ENCODE measurements around the gene CLPTM1.
A peak's percentile ranks its signal among the peaks of the same experiment; 100 is the strongest.
"Not testable (repeated sequence)": the region's sequence is repeated elsewhere in the genome, so short reads cannot be mapped to it uniquely, and the experiment has no call there.

The CLPTM1 gene

GRCh38 chr19:44954649-44955504 lies at the start of gene CLPTM1:
Gene CLPTM1, plus strand, starts transcription at chr19:44955380. Its CDS starts 16 bp downstream, at chr19:44955396.
- peak; percentile 97 for DNase-seq

- DNase-seq = no peak
Measured at GRCh38 chr19:44905437-44906160, 49.6 kb upstream of the CLPTM1 start, which contains the start of gene APOE. Gene APOE, plus strand, starts transcription at chr19:44905796. Its CDS starts 829 bp downstream, at chr19:44906625.

- no peak for DNase-seq
Measured at GRCh38 chr19:44907613-44908012, 47.6 kb upstream of the CLPTM1 start.

- no peak for DNase-seq
Measured at GRCh38 chr19:44908074-44908835, 46.9 kb upstream of the CLPTM1 start.

- no peak for DNase-seq
Measured at GRCh38 chr19:44908836-44909261, 46.3 kb upstream of the CLPTM1 start.

- no peak for DNase-seq
Measured at GRCh38 chr19:44909775-44910174, 45.4 kb upstream of the CLPTM1 start.

GRCh38 chr19:44911896-44912295 lies 43.3 kb upstream of the CLPTM1 start:
- not testable (repeated sequence) for DNase-seq

GRCh38 chr19:44912854-44913253 lies 42.3 kb upstream of the CLPTM1 start:
- DNase-seq = peak; percentile 72

GRCh38 chr19:44913512-44914432 lies 41.4 kb upstream of the CLPTM1 start:
- peak; percentile 40 for DNase-seq

GRCh38 chr19:44914433-44915206 lies 40.6 kb upstream of the CLPTM1 start, which contains the start of gene APOC1:
Gene APOC1, plus strand, starts transcription at chr19:44914608. Its CDS starts 284 bp downstream, at chr19:44914892.
- DNase-seq = peak; percentile 83

GRCh38 chr19:44924243-44924725 lies 30.9 kb upstream of the CLPTM1 start:
- DNase-seq = no peak

GRCh38 chr19:44925114-44925891 lies 29.9 kb upstream of the CLPTM1 start:
- peak; percentile 98 for DNase-seq

GRCh38 chr19:44926245-44927077 lies 28.7 kb upstream of the CLPTM1 start:
- not testable (repeated sequence) for DNase-seq

GRCh38 chr19:44927746-44928145 lies 27.4 kb upstream of the CLPTM1 start:
- DNase-seq = no peak

- DNase-seq = no peak
Measured at GRCh38 chr19:44930088-44930487, 25.1 kb upstream of the CLPTM1 start.

GRCh38 chr19:44931541-44931940 lies 23.6 kb upstream of the CLPTM1 start:
- no peak for DNase-seq

GRCh38 chr19:44939668-44940067 lies 15.5 kb upstream of the CLPTM1 start:
- DNase-seq = peak; percentile 89

- DNase-seq = no peak
Measured at GRCh38 chr19:44942067-44942571, 13.1 kb upstream of the CLPTM1 start, which contains the start of gene APOC4. Gene APOC4, plus strand, starts transcription at chr19:44942237. Its CDS starts 41 bp downstream, at chr19:44942278.

- DNase-seq = peak; percentile 97
Measured at GRCh38 chr19:44943801-44944249, 11.4 kb upstream of the CLPTM1 start.
